ENCODE data around the gene PUS7. TPM values are rescaled to one million over a fixed set of nuclear protein-coding genes. Genes with fewer than 3 reads are reported as not detected.
A peak's percentile ranks its signal among the peaks of the same experiment; 100 is the strongest.
"Not testable (repeated sequence)": the region's sequence is repeated elsewhere in the genome, so short reads cannot be mapped to it uniquely, and the experiment has no call there.

PUS7 gene
- total RNA-seq, 1 experiment from 2014 or later = 29.1 TPM

GRCh38 chr7:105439174-105439893, 82.7 kb downstream of the PUS7 start:
- H3K9me3 Mint-ChIP-seq (ENCODE audit: low read depth, unreplicated experiment) = no peaks in the 10 kb centered on the region
- H3K27me3 Mint-ChIP-seq (ENCODE audit: unreplicated experiment) = no peaks in the 10 kb centered on the region
- no peak for TF ChIP-seq CTCF (IDR thresholded peaks at IDR 0.05; ENCODE audit: unreplicated experiment)
- no peaks in the 10 kb centered on the region for H3K36me3 Mint-ChIP-seq (ENCODE audit: insufficient read depth, unreplicated experiment)
- BruUV-seq (replicated peaks) = no TSS peak
- CTCF ChIA-PET = interaction anchor here (0.5 to 1.2 kb wide), 3 partner anchors 62 to 92 kb away, joined by 3 to 9 read pairs (median 5); no protein-coding TSS in a partner anchor
- H3K4me3 Mint-ChIP-seq (ENCODE audit: low read depth, unreplicated experiment) = peak overlapping the region; percentile 16
- DNase-seq = peak; percentile 34
- intact Hi-C loops (cut with micrococcal nuclease; ENCODE audit: unreplicated experiment) = loop anchor here (5.0 kb wide), 1 partner anchor 37 kb away; no protein-coding TSS in a partner anchor
- peaks cover 30% of the 10 kb centered on the region for H3K4me1 Mint-ChIP-seq (ENCODE audit: low read depth, unreplicated experiment)
- H3K27ac Mint-ChIP-seq (ENCODE audit: unreplicated experiment) = peak overlapping the region; percentile 71

GRCh38 chr7:105438847-105439173, 83.3 kb downstream of the PUS7 start:
- H3K4me3 Mint-ChIP-seq (ENCODE audit: low read depth, unreplicated experiment) = peak overlapping the region; percentile 16
- BruUV-seq (replicated peaks) = no TSS peak
- CTCF ChIA-PET = interaction anchor here (0.5 to 1.2 kb wide), 3 partner anchors 62 to 92 kb away, joined by 3 to 9 read pairs (median 5); no protein-coding TSS in a partner anchor
- H3K36me3 Mint-ChIP-seq (ENCODE audit: insufficient read depth, unreplicated experiment) = no peaks in the 10 kb centered on the region
- no peaks in the 10 kb centered on the region for H3K27me3 Mint-ChIP-seq (ENCODE audit: unreplicated experiment)
- peaks cover 30% of the 10 kb centered on the region for H3K4me1 Mint-ChIP-seq (ENCODE audit: low read depth, unreplicated experiment)
- H3K9me3 Mint-ChIP-seq (ENCODE audit: low read depth, unreplicated experiment) = no peaks in the 10 kb centered on the region
- peak overlapping the region; percentile 71 for H3K27ac Mint-ChIP-seq (ENCODE audit: unreplicated experiment)
- no peak for DNase-seq
- TF ChIP-seq CTCF (IDR thresholded peaks at IDR 0.05; ENCODE audit: unreplicated experiment) = no peak
- intact Hi-C loops (cut with micrococcal nuclease; ENCODE audit: unreplicated experiment) = loop anchor here (5.0 kb wide), 1 partner anchor 37 kb away; no protein-coding TSS in a partner anchor

GRCh38 chr7:105438254-105438653, 83.8 kb downstream of the PUS7 start:
- no peak overlapping the region for H3K4me3 Mint-ChIP-seq (ENCODE audit: low read depth, unreplicated experiment)
- BruUV-seq (replicated peaks) = no TSS peak
- H3K36me3 Mint-ChIP-seq (ENCODE audit: insufficient read depth, unreplicated experiment) = no peaks in the 10 kb centered on the region
- peak overlapping the region; percentile 71 for H3K27ac Mint-ChIP-seq (ENCODE audit: unreplicated experiment)
- no peaks in the 10 kb centered on the region for H3K27me3 Mint-ChIP-seq (ENCODE audit: unreplicated experiment)
- intact Hi-C loops (cut with micrococcal nuclease; ENCODE audit: unreplicated experiment) = loop anchor here (5.0 kb wide), 1 partner anchor 36 kb away; no protein-coding TSS in a partner anchor
- DNase-seq = no peak
- H3K4me1 Mint-ChIP-seq (ENCODE audit: low read depth, unreplicated experiment) = peaks cover 30% of the 10 kb centered on the region
- TF ChIP-seq CTCF (IDR thresholded peaks at IDR 0.05; ENCODE audit: unreplicated experiment) = no peak
- no peaks in the 10 kb centered on the region for H3K9me3 Mint-ChIP-seq (ENCODE audit: low read depth, unreplicated experiment)
- CTCF ChIA-PET = no interaction called here

- intact Hi-C loops (cut with micrococcal nuclease; ENCODE audit: unreplicated experiment) = loop anchor here (5.0 kb wide), 1 partner anchor 35 kb away; no protein-coding TSS in a partner anchor
- BruUV-seq (replicated peaks); CTCF ChIA-PET: not testable (repeated sequence)
These were observed 84.7 kb downstream of the PUS7 start for GRCh38 chr7:105437356-105437755.

More at GRCh38 chr7:105437356-105437755, 84.7 kb downstream of the PUS7 start:
- H3K27ac Mint-ChIP-seq (ENCODE audit: unreplicated experiment); H3K4me3 Mint-ChIP-seq (ENCODE audit: low read depth, unreplicated experiment); H3K27me3 Mint-ChIP-seq (ENCODE audit: unreplicated experiment); H3K9me3 Mint-ChIP-seq (ENCODE audit: low read depth, unreplicated experiment); DNase-seq; H3K36me3 Mint-ChIP-seq (ENCODE audit: insufficient read depth, unreplicated experiment): not testable (repeated sequence)
- peaks cover 30% of the 10 kb centered on the region for H3K4me1 Mint-ChIP-seq (ENCODE audit: low read depth, unreplicated experiment)

All from Calu3 (cell line).